Body of pancreas (tissue), 4 donors: ENCODE results near the gene LIF. TPM values are rescaled to one million over a fixed set of nuclear protein-coding genes. Genes with fewer than 3 reads are reported as not detected.

ENCODE experiments used
- ATAC-seq: fragments of 150-250 bp; one replicate; pipeline ENCODE4 v1.9.1; 2016
- DNase-seq, 4 donors: peaks; one replicate each; pipeline ENCODE4 v3.0.0-alpha.2; 2019
- H3K27ac ChIP-seq, 4 donors: fragments of 200-600 bp; sonication (generic); 1 replicate in 3 of 4; 2 replicates in 1 of 4; pipeline versions ENCODE4 v1.5.1 to v1.6.1; 2016 to 2019; ENCODE audit warnings: mild to moderate bottlenecking in 1 of 4, mixed read lengths in 1 of 4, moderate library complexity in 1 of 4
- H3K27me3 ChIP-seq, 2 donors: fragments of 200-600 bp; sonication (generic); one replicate each; pipeline ENCODE4 v1.6.0; 2016; ENCODE audit warnings: mild to moderate bottlenecking in 1 of 2
- H3K36me3 ChIP-seq, 2 donors: fragments of 200-600 bp; sonication (generic); replicated peaks in 1 of 2; 2 replicates each; pipeline ENCODE4 v1.5.1; 2016; ENCODE audit warnings: low read depth in 2 of 2; ENCODE audit not compliant: insufficient read depth in 1 of 2
- H3K4me1 ChIP-seq: fragments of 200-600 bp; sonication (generic); one replicate; pipeline ENCODE4 v1.6.0; 2016
- H3K4me3 ChIP-seq, 2 donors: fragments of 200-600 bp; sonication (generic); 1 replicate in 1 of 2; 2 replicates in 1 of 2; pipeline ENCODE4 v1.5.1; 2016 to 2019
- H3K9me3 ChIP-seq, 3 donors: fragments of 200-600 bp; sonication (generic); 1 replicate in 2 of 3; 2 replicates in 1 of 3; pipeline ENCODE4 v1.5.1; 2016
- CTCF ChIP-seq, 7 experiments: fragments of 450-650 bp in 4 of 7; fragments of 200-600 bp in 3 of 7; sonication (generic) in 3 of 7; IDR thresholded peaks; one replicate each; pipeline ENCODE4 v1.5.1; 2016 to 2019; ENCODE audit warnings: antibody characterized with exemption in 7 of 7
- POLR2A ChIP-seq, 3 donors: fragments of 450-650 bp; IDR thresholded peaks; one replicate each; pipeline ENCODE4 v1.6.1; 2016; ENCODE audit warnings: antibody characterized with exemption in 3 of 3, mild to moderate bottlenecking in 2 of 3
- WGBS, 2 donors: methylation state at CpG; one replicate each; pipeline ENCODE4 v1.1.5; 2017; 5-methylcytosine and 5-hydroxymethylcytosine counted together
- intact Hi-C: fragments of 100-400 bp; cut with DNase I; formaldehyde crosslinking; loops from one replicate; pipeline ENCODE4 v1.15.1; 2023
- total RNA-seq, 2 donors: library from RNA; depleted of rRNA; stranded (reverse); fragments of >200 nt; gene quantifications; one replicate each; pipeline ENCODE4 v1.1.0, GENCODE V29; 2016

The LIF gene
- total RNA-seq, 2 donors from 2014 or later, result 0.52 to 1.3 TPM

GRCh38 chr22:30280505-30280904 is 33.9 kb upstream of the LIF start:
- no peaks in the 10 kb centered on the region for H3K4me1 ChIP-seq
- WGBS, 2 donors, result 71 to 74% methylated on average over 8 of the region's 8 CpGs
- H3K27ac ChIP-seq, result no peak overlapping the region
- intact Hi-C loops, result no loop called here
- DNase-seq (no peak), ATAC-seq (no peak)
- no peak overlapping the region for H3K4me3 ChIP-seq
- H3K36me3 ChIP-seq, result no peaks in the 10 kb centered on the region
- H3K9me3 ChIP-seq, result no peaks in the 10 kb centered on the region
- H3K27me3 ChIP-seq, result no peaks in the 10 kb centered on the region
- no peak for TF ChIP-seq POLR2A (IDR thresholded peaks at IDR 0.05)
- TF ChIP-seq CTCF (IDR thresholded peaks at IDR 0.05), result no peak

GRCh38 chr22:30279932-30280331 is 33.4 kb upstream of the LIF start:
- WGBS, 2 donors, result 72 to 76% methylated on average over 5 of the region's 5 CpGs
- H3K9me3 ChIP-seq, result no peaks in the 10 kb centered on the region
- no peaks in the 10 kb centered on the region for H3K4me1 ChIP-seq
- TF ChIP-seq POLR2A (IDR thresholded peaks at IDR 0.05), result no peak
- H3K27me3 ChIP-seq, result no peaks in the 10 kb centered on the region
- no peaks in the 10 kb centered on the region for H3K36me3 ChIP-seq
- no peak overlapping the region for H3K27ac ChIP-seq
- H3K4me3 ChIP-seq, result no peak overlapping the region
- DNase-seq, result no peak
- intact Hi-C loops, result no loop called here
- ATAC-seq, result no peak

GRCh38 chr22:30279046-30279788 is 32.7 kb upstream of the LIF start:
- Histone ChIP-seq H3K4me3 (no peak overlapping the region), H3K27me3 (no peaks in the 10 kb centered on the region), H3K36me3 (no peaks in the 10 kb centered on the region), H3K9me3 (no peaks in the 10 kb centered on the region), H3K27ac (no peak overlapping the region), H3K4me1 (no peaks in the 10 kb centered on the region)
- intact Hi-C loops, result no loop called here
- no peak for TF ChIP-seq CTCF (IDR thresholded peaks at IDR 0.05)
- DNase-seq (peak in 1 of 4 donors; percentile 72), ATAC-seq (no peak)
- WGBS, 2 donors, result 53 to 58% methylated on average over 6 to 16 of the region's 16 CpGs

GRCh38 chr22:30277547-30278344 is 31.2 kb upstream of the LIF start:
- Histone ChIP-seq H3K4me3 (no peak overlapping the region), H3K36me3 (no peaks in the 10 kb centered on the region), H3K4me1 (no peaks in the 10 kb centered on the region), H3K27ac (peak overlapping the region in 1 of 4 donors; percentile 48), H3K27me3 (no peaks in the 10 kb centered on the region), H3K9me3 (no peaks in the 10 kb centered on the region)
- peak; percentile 45 for ATAC-seq
- intact Hi-C loops, result no loop called here
- peak in 1 of 4 donors; percentile 53 for DNase-seq
- WGBS, 2 donors, result 58 to 76% methylated on average over 13 to 14 of the region's 14 CpGs
- TF ChIP-seq CTCF (IDR thresholded peaks at IDR 0.05) (no peak), POLR2A (IDR thresholded peaks at IDR 0.05) (peak in 1 of 3 donors; percentile 18)

GRCh38 chr22:30276039-30276438 is 29.5 kb upstream of the LIF start:
- no peaks in the 10 kb centered on the region for H3K4me1 ChIP-seq
- no peak overlapping the region for H3K27ac ChIP-seq
- intact Hi-C loops, result no loop called here
- 49 to 95% methylated on average over 2 to 8 of the region's 8 CpGs for WGBS, 2 donors
- DNase-seq (no peak), ATAC-seq (no peak)
- no peaks in the 10 kb centered on the region for H3K27me3 ChIP-seq
- H3K4me3 ChIP-seq, result no peak overlapping the region
- no peaks in the 10 kb centered on the region for H3K9me3 ChIP-seq
- TF ChIP-seq CTCF (IDR thresholded peaks at IDR 0.05) (no peak), POLR2A (IDR thresholded peaks at IDR 0.05) (no peak)
- H3K36me3 ChIP-seq, result no peaks in the 10 kb centered on the region
